Measurements from ENCODE around the gene RETREG1. TPM values are rescaled to one million over a fixed set of nuclear protein-coding genes. Genes with fewer than 3 reads are reported as not detected.
A peak's percentile ranks its signal among the peaks of the same experiment; 100 is the strongest.

Gene RETREG1
- total RNA-seq, 1 experiment from 2014 or later, result 23.7 TPM

GRCh38 chr5:16586556-16586955 lies 30.2 kb downstream of the RETREG1 start:
- DNase-seq (ENCODE audit: extremely low read depth, low read depth), result no peak

GRCh38 chr5:16585041-16585667 lies 31.6 kb downstream of the RETREG1 start:
- no peak for DNase-seq (ENCODE audit: extremely low read depth, low read depth)

DNA sequence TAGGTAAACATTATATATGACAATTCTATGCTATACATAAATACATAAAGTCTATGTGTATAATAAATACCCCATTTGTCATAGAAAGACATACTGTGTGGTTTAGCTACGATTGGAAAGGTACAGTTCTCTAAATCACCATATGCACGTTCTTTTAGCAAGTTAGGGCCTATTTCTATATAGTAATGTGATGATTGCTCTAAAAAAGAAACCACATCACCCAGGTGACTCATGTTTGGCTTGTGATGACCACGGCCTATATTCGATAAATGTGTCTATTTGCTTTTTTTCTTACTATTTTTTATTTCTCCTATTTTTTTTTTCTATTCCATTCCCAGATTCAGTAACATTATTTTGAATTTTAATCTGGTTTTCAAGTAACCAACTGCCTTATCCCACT lies 34.7 kb downstream of the RETREG1 start:
- no peak for DNase-seq (ENCODE audit: extremely low read depth, low read depth)

GRCh38 chr5:16580382-16580781 lies 36.4 kb downstream of the RETREG1 start:
- no peak for DNase-seq (ENCODE audit: extremely low read depth, low read depth)

DNA sequence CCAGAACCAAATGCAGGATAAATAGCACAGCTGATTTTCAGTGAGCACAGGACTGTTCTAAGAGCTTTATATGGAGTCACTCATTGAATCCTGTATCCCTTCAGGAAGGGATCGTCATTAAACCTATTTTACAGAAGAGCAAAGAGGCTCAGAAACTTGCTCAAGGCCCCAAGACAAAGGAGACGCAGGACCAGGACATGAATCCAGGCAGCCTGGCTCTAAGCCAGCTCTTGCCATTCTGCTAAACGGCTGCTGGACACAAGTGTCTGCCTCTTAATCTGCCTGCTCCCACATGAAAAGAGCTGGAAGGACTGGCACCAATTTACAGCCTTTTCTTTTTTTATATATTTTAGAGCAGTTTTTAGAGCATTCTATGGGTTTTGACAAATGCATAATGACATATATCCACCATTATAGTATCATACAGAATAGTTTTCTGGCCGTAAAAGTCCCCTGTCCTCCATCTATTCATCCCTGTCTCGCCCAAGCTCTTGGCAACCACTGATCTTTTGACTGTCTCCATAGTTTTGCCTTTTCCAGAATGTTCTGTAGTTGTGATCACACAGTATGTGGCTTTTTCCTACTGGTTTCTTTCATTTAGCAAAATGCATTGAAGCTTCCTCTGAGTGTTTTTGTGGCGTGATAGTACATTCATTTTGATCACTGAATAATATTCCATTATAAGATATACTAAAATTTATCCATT lies 37.5 kb downstream of the RETREG1 start:
- DNase-seq (ENCODE audit: extremely low read depth, low read depth), result no peak

- DNase-seq (ENCODE audit: extremely low read depth, low read depth), result no peak
Measured at GRCh38 chr5:16578474-16578883, 38.3 kb downstream of the RETREG1 start.

- no peak for DNase-seq (ENCODE audit: extremely low read depth, low read depth)
Measured at GRCh38 chr5:16577677-16578076, 39.1 kb downstream of the RETREG1 start.

DNA sequence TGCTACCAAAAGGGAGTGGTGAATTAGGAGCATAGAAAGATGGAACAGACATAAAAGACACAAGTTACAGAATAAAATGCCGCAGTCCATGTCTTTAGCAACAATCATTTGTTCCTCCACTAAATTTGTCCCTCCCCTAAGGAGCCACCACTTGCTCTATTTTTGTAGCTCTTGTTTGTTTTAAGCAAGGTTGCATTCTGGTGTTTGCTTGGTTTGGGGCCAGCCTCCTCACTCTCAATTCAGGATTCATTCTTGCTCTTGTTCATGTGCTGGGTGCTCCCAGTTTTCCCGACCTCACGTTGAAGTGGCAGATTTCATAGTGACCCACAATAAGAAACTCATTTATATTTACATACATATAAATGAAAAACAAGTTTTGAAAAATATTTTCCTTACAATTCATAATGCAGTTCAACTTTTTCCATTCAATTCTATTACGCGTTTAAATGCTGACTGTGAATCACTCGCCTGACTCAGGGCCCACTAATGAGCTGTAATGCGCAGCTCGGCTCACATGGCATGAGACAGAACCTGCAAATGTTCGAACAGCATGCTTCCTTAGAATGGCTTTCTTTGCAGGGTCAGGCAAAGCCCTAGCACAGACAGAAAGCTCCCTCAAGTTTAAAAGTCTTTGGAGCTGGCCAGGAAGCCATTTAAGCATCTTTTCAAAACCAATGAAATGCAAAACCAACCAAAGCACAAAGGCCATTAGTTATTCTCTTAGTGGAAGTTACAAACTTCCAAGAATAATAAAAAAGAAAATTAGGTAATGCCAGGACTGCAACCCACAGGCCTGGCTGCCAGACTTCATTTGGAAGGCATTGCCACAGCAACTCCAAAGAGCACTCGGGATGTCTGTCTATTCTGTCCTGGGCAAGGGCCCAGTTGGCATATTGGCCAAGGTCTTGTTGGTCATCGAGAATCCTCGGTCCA lies 41.7 kb downstream of the RETREG1 start:
- peak; percentile 26 for DNase-seq (ENCODE audit: extremely low read depth, low read depth)

DNA sequence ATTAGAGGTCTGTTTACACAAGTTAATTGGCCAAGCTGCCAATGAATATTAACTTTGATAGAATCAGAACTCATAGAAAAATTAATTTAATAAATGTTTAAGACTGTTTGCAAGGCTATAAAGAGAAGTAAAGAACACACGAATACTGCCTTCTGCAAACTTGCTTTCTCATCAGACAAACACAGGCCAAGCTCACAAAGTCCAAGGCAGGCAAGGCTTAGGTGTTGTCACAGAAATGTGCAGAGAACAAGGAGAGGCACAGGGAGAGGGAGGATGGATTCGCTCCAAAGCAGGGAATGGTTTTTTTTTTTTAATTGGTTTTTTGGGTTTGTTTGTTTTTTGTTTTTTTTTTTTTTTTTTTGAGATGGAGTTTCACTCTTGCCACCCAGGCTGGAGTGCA lies 43.4 kb downstream of the RETREG1 start:
- DNase-seq (ENCODE audit: extremely low read depth, low read depth), result no peak

- no peak for DNase-seq (ENCODE audit: extremely low read depth, low read depth)
Measured at GRCh38 chr5:16572289-16573015, 44.3 kb downstream of the RETREG1 start.

- no peak for DNase-seq (ENCODE audit: extremely low read depth, low read depth)
Measured at GRCh38 chr5:16571016-16571415, 45.8 kb downstream of the RETREG1 start.

DNA sequence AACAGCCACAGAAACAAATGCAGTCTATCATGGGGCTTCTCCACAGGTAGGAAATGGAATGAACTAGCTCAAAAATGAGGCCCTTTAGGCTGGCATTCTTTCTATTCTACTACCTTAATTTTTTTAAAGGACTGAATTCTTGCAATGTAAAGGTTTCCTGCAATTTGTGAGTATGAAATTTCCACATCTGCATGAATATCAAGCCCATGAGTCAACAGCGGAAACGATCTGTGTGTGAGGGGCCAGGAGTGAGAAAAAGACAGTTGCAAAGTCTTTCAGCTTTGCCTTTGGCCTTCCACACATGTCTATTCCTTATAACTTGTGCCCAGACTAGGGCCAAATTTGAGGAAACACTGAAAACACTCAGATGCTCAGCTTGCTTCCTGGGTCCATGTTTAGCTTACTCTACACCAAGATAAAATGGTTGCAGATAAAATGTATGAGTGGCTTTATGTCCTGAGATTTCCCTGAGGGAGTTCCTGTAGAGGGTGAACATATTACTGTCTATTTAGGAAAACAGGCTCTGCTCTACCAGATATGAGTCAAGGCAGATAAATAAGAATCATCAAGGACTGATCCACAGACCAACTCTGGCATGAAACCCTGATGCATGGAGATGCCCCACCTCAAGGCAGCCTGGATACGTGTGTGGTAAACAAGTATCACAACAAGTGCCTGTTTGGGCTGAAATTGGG lies 46.5 kb downstream of the RETREG1 start:
- no peak for DNase-seq (ENCODE audit: extremely low read depth, low read depth)

DNA sequence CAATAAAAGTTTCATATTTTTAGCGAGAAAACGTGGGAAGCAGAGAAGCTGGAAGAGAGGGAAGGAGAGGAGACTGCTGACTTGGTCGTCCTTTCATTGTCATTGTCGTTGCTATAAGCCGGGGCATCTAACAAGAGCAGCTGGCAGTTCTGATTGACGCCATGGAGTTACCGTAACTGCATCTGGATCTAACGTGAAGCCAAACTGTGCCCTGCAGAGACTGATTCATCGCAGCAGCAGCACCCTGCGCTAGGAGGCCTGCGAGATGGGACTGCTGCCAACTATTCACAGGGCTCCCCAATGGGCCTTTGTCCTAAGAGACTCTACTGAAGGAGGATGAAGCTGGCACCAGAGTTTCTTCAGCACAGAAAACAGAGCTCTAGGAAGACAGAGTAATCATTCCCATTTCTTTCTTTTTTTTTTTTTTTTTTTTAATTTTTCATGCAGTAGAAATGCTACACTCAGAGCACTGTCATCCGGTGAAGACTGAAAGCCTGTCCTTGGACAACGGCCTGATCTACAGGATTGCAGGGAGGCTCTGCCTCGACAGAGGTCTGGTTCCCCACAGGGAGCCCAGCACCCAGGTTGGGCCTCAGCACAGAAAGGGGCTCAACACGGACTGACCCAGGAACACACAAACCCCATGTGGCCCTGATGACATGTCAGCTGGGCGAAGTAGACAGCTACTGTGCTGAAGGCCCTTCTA lies 47.8 kb downstream of the RETREG1 start:
- DNase-seq (ENCODE audit: extremely low read depth, low read depth), result peak; percentile 29

DNA sequence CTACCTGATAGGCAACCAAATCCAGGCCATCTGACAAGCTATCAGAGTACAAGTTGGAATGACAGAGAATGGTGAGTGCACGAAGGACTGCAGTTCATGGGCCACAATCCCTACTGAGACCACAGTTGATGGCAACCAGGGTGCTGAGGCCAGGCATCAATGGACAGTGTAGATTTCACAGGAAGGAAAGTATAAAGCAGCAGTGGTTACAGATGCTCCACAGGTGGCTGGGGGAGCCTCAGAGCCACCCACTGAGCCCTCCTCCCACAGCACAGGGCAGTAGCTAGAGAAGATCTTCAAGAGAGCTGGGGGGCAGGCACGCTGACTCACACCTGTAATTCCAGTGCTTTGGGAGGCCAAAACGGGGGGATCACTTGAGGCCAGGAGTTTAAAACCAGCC lies 49.4 kb downstream of the RETREG1 start:
- DNase-seq (ENCODE audit: extremely low read depth, low read depth), result no peak

GRCh38 chr5:16565118-16565517 lies 51.7 kb downstream of the RETREG1 start:
- DNase-seq (ENCODE audit: extremely low read depth, low read depth), result no peak

DNA sequence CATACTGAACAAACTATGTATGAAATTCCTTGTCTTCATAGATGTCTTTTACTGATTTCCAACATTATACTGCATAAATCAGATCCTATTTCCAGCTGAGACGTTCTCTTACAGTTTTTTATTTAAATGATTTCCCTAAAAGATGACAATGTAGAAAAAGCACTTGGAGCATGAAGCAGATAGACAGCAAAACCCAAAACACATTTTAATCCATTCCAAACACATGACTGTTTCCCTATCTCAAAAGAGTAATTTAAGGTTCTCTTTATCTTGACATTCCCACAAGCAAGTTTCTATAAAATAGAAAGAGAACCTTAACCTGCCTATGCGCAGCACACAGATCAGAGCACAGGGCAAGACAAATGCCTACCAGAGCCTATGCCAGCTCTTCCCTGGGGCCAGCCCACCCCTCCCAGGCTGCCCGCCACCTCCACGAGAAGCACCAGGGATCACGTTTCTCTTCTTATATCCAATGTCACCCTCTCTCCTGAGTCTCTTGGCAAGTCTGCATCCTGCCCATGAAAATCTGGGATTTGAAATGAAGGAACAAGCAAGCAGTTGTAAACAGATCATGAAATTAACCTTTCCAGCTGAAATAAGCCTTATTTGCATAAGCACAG lies 52.4 kb downstream of the RETREG1 start:
- DNase-seq (ENCODE audit: extremely low read depth, low read depth), result no peak

DNA sequence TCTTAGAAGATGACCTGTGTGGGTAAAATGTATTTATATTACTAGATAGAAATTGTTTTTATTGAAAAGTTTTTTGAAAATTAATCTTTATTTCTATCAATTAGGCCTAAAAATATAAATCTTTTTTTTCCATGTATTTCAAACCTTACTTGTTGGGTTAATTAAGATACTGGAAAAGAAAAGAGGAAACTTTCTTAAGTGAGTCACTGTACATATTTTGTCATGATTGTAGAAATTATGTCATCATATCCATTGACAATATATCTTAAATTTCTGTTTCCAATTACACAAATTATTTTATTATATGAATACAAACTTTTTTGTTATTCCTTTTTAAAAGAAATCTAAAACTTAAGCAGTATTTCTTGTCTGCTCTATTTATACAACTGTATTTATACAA lies 53.1 kb downstream of the RETREG1 start:
- no peak for DNase-seq (ENCODE audit: extremely low read depth, low read depth)

GRCh38 chr5:16561660-16562059 lies 55.1 kb downstream of the RETREG1 start:
- DNase-seq (ENCODE audit: extremely low read depth, low read depth), result no peak

- no peak for DNase-seq (ENCODE audit: extremely low read depth, low read depth)
Measured at GRCh38 chr5:16559702-16560101, 57.1 kb downstream of the RETREG1 start.
